SKM-1 treated with dmso at 0.1 percent for 144 hours (cell line): ENCODE data around the gene LCE1A.

ENCODE experiments used
- DNase-seq: peaks from one replicate; lab custom pipeline; 2025; ENCODE audit not compliant: unreplicated experiment; lab: John Stamatoyannopoulos, UW

The LCE1A gene, protein sequence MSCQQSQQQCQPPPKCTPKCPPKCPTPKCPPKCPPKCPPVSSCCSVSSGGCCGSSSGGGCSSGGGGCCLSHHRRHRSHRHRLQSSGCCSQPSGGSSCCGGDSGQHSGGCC

DNA sequence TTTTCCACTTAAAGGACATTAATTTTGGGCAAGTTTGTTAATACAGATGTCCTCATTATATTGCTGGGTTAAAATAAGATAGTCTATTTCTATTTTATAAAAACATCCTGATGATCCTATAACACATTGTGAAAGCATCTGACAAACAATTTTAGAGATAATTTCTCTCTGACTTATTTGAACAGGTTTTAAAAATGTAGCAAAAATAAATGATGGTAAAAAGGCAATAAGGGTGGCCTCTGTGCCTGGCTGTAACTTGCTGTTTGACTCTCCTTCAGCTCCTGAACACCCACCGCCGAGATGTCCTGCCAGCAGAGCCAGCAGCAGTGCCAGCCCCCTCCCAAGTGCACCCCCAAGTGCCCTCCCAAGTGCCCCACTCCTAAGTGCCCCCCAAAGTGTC, at the start of gene LCE1A:
TSS of gene LCE1A (plus strand) at position 301 of the 400 bp plus-strand sequence. CDS start at position 301, 0 bp downstream.
- DNase-seq, result no peak

DNA sequence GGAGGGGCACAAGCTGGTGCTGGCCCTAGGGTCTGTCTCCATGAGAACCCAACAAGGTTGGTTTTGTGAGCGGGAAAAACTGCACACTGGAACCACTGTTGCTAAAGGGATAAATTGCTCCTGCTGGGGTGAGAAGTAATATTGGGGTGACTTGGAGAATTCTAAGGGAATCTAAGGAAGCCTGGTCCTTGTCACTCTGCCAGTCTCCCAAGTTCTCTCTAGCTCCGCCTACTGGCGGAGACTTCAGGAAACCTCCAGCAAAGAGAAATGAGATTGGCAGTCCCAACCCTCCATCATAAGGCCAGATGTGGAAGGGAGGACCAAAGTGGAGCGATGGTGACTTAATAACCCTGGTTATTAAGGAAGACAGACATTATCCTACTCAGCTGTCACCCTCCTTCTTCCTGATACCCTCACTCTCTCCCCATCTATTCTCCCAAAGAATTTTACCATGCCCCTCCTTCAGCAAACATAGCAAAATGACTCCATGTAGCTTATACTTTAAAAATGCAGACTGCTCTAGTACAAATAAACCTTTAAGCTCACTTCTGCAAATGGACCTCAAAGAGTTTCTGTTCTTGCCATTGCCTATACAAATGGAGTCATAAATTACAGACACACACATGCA, 49.6 kb upstream of the LCE1A start:
- no peak for DNase-seq

DNA sequence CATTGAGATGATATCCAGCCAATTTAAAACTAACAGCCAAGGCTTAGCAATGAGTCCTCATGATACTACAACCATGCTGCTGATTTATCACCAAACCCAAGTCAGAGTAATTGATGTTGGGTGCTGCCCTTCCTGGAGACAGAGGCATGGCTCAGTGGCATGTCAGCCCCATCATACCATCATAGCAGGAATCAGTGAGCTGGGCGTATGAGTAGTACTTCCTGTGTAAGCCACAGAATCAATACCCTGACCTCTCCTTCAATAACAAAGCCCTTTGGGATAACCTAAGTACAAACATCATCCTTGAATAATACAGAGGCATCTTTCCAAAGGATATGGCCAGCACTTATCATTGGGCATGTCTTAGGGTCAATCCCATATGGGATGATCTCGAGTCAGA, 44.2 kb upstream of the LCE1A start:
- no peak for DNase-seq

DNA sequence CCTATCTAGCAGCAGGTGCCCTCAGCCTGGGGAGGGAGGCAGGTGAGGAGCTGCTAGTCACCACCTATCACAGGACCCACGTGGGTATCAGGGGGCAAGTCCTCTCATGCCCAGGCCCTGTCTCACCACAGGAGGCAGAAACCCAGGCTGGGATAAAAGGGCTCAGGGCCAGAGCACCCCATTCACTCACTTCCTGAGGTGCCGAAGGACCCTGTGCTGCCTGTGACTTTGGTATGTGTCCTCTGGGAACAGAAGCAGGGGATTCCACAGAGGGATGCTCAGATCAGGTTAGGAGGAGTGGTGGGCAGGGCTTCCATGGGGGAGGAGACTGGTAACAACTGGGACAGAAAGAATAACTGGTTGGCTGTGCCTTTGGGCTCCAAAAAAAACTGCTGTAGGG, 41.2 kb upstream of the LCE1A start, which contains the start of gene LCE1E:
TSS of gene LCE1E (plus strand) at position 181 of the 400 bp plus-strand sequence. CDS start 1,043 bp downstream, outside the sequence.
- DNase-seq, result no peak

DNA sequence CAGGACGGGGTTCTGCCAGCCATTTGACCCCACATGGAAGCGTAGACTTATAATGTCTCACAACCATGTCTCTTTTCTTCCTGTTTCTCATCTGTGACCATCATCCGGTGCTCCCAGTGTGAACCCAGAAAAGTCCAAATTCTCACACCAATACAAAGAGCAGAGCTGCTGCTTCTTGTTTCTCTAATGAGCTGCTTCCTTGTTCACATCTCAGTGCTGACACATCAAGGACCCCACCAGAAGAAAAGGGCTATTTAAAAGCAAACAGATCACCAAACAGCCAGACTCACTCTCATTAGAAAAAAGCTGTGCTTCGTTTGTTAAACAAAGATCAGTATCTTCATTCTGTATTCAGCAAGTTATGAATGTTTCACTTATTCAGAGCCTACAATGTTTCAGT, 31.6 kb upstream of the LCE1A start:
- DNase-seq, result no peak

DNA sequence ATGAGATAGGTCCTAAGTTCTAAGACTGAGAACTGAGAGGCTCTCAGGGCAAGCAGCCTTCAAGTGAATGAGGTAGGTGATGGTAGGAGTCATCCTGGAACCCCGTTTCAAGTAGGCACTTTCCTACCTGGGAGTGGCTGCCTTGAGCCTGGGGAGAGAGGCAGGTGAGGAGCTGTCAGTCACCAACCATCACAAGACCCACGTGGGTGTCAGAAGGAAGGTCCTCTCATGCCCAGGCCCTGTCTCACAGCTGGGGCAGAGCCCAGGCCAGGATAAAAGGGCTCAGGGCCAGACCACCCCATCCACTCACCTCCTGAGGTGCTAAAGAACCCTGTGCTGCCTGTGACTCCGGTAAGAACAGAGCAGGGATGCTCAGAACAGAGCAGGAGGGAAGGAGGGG, 30.9 kb upstream of the LCE1A start, which contains the start of gene LCE1D:
TSS of gene LCE1D (plus strand) at position 301 of the 400 bp plus-strand sequence. CDS start 1,074 bp downstream, outside the sequence.
- DNase-seq, result no peak

DNA sequence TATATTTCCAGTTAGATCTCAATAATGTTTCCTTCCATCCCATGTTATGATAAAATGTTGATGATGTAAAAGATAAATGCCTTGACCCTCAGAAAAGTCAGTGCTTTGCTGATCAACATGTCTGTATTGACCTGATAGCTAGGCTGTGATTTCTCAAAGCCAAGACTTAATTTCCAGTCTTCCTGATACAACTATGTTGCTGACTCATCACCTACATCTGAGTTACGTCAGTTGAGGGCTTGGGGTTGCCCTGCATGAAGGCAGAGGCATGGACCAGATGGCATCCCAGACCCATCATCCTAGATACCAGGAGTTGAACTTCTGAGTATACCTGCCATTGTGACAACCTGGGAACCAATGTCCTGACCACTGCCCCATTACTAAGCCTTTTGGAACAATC, 25.9 kb upstream of the LCE1A start:
- DNase-seq, result no peak

DNA sequence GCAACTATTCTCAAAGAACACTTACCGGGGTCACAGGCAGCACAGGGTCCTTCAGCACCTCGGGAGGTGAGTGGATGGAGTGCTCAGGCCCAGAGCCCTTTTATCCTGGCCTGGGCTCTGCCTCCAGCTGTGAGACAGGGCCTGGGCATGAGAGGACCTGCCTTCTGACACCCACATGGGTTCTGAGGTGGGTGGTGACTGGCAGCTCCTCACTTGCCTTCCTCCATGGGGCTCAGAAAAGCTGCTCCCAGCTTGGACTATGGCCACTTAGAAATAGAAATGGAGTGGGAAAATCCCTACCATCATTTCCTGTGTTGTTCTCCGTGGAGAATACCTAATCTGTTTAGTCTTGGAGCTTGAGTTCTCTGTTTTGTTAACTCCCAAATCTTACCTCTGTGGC, 20.7 kb upstream of the LCE1A start, which contains the start of gene LCE1C:
TSS of gene LCE1C (minus strand) at position 76 of the 400 bp plus-strand sequence. CDS start 1,173 bp downstream, outside the sequence.
- no peak for DNase-seq

DNA sequence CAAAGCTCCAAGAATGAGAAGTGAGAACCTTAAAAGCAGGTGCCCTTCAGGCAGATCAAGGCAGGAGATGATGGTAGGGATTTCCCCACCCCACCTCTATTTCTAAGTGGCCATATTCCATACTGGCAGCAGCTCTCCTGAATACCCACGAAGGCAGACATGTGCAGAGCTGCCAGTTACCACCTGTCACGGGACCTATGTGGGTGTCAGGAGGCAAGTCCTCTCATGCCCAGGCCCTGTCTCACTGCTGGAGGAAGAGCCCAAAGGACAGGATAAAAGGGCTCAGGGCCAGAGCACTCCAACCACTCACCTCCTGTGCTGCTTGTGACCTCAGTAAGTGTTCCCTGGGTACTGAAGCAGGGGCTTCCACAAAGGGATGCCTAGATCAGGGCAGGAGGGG, 16.2 kb upstream of the LCE1A start:
- DNase-seq, result no peak

DNA sequence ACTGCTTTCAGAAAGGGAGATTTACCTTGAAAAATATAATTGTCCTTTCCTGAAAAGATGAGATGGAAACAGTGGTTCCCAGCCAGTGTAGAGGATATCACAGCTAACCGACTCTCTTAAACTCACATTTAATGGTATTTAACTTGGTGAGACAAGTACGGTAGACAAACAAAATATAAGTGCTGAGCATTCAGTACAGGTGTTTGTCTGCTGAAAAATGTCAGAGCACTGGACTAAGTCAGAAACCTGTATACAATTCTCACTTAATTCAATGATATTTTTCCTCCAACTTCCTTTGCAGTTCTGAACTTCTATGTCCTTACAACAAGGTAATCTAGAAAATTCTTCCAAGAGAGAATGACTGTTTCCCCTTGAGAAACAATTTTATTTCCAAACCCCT, 15.6 kb upstream of the LCE1A start, which contains the start of gene LCE1B:
TSS of gene LCE1B (plus strand) at position 301 of the 400 bp plus-strand sequence. CDS start 476 bp downstream, outside the sequence.
- no peak for DNase-seq

DNA sequence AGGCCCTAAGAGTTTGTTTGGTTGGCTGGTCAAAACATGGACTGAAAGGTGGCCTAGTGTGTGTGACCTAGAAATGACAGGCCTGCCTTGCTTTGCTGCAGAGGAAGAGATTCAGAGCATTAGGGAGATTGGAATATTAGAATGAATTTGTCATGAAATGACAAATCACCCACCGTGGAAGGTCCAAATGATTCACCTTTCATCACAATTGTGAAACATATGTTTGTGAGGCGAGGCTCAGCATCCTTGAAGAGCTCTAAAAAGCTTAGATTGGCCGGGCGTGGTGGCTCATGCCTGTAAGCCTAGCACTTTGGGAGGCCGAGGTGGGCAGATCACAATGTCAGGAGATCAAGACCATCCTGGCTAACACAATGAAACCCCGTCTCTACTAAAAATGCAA, 10.0 kb upstream of the LCE1A start:
- no peak for DNase-seq

DNA sequence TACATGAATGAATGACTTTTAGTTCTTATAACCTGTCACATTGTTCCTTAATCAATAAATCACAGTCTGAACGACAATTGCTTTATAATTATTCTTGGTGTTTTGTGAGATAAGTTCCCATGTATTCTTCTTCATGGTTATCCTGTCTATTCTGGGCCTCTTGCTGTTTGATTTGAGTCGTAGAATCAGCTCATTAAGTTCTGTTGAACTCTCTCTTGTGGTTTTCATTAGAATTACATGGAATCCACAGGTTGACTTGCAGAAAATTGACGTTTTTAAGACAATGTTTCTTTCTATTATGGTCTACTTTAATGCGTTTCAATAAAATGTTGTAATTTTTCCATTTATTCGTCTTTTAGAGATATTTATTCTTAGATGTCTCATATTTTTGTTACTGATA, 4.0 kb upstream of the LCE1A start:
- no peak for DNase-seq

DNA sequence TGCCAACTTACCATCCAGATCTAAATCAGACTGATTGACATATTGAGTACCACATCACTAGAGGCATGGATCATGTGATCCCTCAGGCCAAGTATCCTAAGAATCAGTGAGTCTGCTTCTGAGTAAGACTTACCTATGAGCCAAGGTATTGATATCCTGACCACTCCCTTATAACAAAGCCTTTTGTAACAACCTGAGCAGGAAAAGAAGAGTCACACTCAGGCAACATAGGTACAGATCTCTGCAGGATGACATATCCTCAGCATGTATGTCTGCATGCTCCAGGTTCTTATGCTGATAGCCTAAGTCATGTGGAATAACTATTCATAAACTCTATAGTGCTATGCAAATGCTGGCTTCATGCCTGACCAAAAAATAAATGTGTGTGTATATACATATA, 2.3 kb upstream of the LCE1A start:
- DNase-seq, result no peak

DNA sequence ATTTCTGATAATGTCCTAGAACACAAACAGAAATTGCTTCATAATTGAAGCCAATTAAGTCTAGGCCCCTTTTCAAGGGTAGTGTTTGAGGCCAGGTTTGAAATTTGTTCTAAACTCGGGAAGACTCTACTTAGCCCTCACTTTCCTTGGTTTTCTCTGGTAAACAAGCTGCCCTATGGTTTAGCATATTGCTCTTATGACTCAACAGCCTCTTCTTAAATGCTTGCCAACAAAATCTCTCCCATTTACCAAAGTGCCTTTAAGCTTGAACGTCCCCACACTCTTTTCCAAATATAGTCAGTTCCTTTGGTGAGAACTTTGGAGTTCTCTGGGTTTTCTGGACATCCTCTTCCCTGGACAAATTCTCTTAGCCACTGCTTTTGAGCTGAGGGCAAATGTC, 9.6 kb downstream of the LCE1A start:
- no peak for DNase-seq

DNA sequence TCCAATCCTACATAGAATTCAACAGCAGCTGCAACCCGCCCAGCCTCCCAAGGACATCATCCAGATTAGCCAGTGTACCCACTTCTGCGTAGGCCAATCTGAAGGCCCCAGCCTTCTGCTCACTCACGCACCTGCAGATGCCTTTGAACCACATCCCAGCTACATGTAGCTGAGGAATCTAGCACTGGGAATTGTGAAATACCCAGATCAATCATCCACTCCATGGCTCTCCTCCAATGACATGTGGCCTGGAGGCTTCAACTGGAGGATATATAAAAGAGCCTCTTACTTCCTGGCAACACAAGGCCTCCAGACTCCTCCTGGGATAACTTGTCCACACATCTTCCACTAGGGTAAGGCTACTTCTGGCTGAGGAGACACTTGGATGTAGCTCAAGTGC, 15.3 kb downstream of the LCE1A start, which contains the start of gene LCE6A:
TSS of gene LCE6A (plus strand) at position 301 of the 400 bp plus-strand sequence. CDS start 665 bp downstream, outside the sequence.
- DNase-seq, result no peak

DNA sequence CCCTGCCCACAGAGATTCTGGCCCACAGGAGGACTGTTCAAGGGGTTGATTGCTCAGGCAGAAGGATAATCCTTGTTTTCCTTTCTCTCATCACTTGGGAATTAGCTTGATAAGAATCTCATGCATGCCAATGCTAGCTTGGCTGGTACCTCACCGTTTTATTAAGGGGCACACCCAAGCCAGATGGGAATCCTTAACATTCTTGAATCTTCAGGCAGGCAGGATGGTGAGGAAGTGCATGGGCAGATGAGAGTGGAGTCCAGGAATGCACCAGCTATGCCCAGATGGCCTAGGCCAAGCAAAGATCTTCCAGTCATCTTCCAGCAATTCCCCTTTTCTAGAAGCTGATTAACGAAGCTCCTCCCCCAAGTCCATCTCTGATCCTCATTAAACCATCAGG, 28.4 kb downstream of the LCE1A start:
- no peak for DNase-seq

DNA sequence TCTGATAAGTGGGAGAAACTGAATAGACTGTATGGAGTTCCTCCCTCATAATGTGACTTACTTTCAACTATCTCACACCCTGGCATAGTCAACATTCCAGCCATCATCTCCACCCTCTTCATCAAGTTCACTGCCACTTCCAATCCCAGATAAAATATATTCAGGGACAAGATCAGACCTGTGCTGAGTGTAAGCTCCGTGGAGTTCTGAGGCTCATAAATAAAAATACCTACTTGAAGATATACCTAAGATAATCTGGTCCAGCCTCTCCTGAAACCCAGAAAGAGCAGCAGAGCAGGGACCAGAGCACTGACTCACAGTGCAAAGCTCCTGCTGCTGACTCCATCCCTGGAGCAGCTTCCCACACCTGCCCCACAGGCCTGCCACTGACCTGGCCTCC, 30.8 kb downstream of the LCE1A start:
- DNase-seq, result no peak

DNA sequence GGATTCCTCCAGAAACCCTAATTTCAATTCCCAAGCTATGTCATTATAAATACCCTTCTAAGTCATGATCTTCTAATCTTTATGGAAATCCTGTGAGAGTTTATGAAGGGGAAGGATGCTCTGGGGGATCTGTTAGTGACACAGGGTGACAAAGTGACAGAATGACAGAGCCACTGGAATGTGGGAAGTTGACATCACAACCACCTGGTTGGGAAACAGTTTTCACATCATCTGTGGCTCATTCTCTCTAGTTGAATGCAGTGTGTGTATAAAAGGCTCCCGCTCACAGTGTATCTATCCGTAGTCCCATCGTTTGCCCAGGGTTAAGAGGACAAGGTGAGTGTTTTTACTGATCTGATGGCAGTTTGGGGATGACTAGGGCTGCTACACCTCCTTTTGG, 32.4 kb downstream of the LCE1A start, which contains the start of gene LCE7A:
TSS of gene LCE7A (plus strand) at position 301 of the 400 bp plus-strand sequence. CDS start 702 bp downstream, outside the sequence.
- no peak for DNase-seq

DNA sequence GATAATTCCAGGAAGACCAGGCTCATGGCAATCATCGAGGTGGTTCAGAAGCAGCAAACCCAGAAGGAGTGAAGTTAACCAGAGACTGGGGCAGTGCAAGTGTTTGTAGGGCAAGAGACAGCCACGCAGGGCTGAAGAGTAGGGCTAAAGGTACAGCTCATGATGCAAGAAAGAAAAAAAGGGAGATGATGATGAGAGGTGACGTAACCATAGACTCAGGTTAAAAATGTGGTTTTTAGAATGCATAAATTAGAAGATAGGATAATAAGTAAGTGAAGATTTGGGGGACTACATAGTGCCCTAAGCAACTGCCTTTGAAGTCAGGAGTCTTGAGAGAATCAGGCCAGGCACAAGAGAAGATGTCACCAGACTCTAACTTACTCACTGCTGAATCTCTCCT, 32.9 kb downstream of the LCE1A start:
- no peak for DNase-seq

DNA sequence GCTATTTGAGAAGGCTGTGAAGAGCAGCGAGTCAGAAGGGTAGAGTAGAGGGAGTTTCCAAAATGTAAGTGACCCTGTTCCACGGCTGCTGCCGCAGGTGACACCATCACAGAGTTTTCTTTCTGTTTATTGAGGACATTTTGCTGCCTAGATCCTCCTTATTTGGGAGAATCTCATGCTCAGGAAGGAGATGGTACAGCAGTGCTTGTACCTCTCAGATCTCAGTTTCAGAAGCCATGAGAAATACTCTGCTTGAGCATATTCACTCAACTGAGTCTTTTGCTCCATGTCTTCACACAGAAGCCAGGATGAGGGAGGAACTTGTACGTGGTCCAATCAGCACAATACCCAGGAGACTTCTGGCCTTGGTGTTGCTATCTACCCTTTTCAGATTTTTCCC, 34.1 kb downstream of the LCE1A start:
- no peak for DNase-seq

DNA sequence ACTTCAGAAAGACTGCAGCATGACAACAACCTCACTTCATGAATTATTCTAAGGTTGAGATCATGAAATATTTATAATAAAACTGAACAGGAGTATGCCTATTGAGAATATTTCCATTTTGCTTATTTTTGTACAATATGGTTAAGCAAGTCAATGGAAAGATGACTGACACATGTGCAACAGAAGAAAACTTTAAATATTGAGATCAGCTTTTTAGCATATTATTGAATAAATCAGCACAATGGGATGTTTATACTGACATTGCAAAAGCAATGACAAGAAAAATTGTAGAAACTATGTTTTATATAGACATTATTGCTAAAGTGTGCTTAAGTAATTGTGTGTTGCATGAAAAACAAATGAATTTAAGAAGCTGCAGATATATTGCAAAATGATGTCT, 37.2 kb downstream of the LCE1A start:
- DNase-seq, result no peak

DNA sequence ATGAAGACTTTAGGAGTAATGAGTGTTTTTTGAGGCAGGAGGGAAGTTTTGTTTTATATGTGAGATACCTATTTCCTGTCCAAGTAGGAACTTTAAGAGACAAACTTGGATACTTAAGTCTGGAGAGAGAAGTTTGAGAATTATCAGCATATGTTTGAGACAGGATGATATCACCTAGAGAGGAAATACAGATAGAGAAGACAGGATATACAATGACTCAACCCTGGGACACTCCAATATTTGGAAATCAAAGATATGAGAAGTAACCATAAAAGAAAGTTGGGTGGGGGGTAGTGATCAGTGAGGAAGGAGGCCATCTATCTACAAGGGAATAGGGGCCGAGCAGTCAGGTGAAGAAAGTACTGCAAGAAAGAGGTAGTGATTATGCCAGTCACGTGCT, 39.0 kb downstream of the LCE1A start:
- DNase-seq, result no peak
